Tibial nerve (tissue), 4 donors: Measurements from ENCODE around the gene NCAM2. TPM values are rescaled to one million over a fixed set of nuclear protein-coding genes. Genes with fewer than 3 reads are reported as not detected.

Experiments used
- DNase-seq, 2 donors: peaks; one replicate each; pipeline ENCODE4 v3.0.0-alpha.2; 2019; ENCODE audit warnings: low spot score in 2 of 2
- H3K27ac ChIP-seq, 4 donors: fragments of 200-600 bp; sonication (generic) in 3 of 4; one replicate each; pipeline ENCODE4 v1.5.1; 2017 to 2019; ENCODE audit warnings: mild to moderate bottlenecking in 1 of 4
- H3K27me3 ChIP-seq, 2 donors: fragments of 200-600 bp; sonication (generic) in 1 of 2; one replicate each; pipeline versions ENCODE4 v1.5.1 to v1.6.0; 2017 to 2019
- H3K36me3 ChIP-seq, 3 donors: fragments of 200-600 bp; sonication (generic); one replicate each; pipeline ENCODE4 v1.5.1; 2018 to 2019
- H3K4me1 ChIP-seq, 4 donors: fragments of 200-600 bp; sonication (generic) in 3 of 4; one replicate each; pipeline ENCODE4 v1.5.1; 2017 to 2019
- H3K4me3 ChIP-seq, 4 donors: fragments of 200-600 bp; sonication (generic) in 3 of 4; one replicate each; pipeline ENCODE4 v1.5.1; 2017 to 2019; ENCODE audit warnings: mild to moderate bottlenecking in 1 of 4, moderate library complexity in 1 of 4
- H3K9me3 ChIP-seq, 4 donors: fragments of 200-600 bp; sonication (generic) in 3 of 4; one replicate each; pipeline ENCODE4 v1.5.1; 2017 to 2019
- CTCF ChIP-seq, 5 experiments: fragments of 200-600 bp in 3 of 5; fragments of 450-650 bp in 2 of 5; sonication (generic) in 3 of 5; IDR thresholded peaks; one replicate each; pipeline ENCODE4 v1.5.1; 2016 to 2019; ENCODE audit warnings: antibody characterized with exemption in 5 of 5, mild to moderate bottlenecking in 3 of 5, moderate library complexity in 2 of 5
- EP300 ChIP-seq, 2 donors: sonication (generic); formaldehyde crosslinking; IDR thresholded peaks; one replicate each; pipeline ENCODE4 v1.6.1; 2017; ENCODE audit warnings: antibody characterized with exemption in 2 of 2, mild to moderate bottlenecking in 1 of 2
- POLR2A ChIP-seq, 2 donors: fragments of 450-650 bp; IDR thresholded peaks; one replicate each; pipeline ENCODE4 v1.6.1; 2017; ENCODE audit warnings: antibody characterized with exemption in 2 of 2, mild to moderate bottlenecking in 2 of 2, moderate library complexity in 2 of 2
- WGBS, 2 donors: methylation state at CpG; one replicate each; pipeline ENCODE4 v1.1.5; 2018; 5-methylcytosine and 5-hydroxymethylcytosine counted together
- total RNA-seq, 4 donors: library from RNA; depleted of rRNA; stranded (reverse); fragments of >200 nt; gene quantifications; one replicate each; pipeline ENCODE4 v1.1.0, GENCODE V29; 2016

The NCAM2 gene
- total RNA-seq, 4 donors from 2014 or later = 15.1 to 29.7 (median 23.9) TPM

- no peaks in the 10 kb centered on the region for H3K4me1 ChIP-seq
- H3K9me3 ChIP-seq = no peaks in the 10 kb centered on the region
- no peaks in the 10 kb centered on the region for H3K36me3 ChIP-seq
- no peak overlapping the region for H3K4me3 ChIP-seq
- H3K27ac ChIP-seq = no peak overlapping the region
- WGBS, 2 donors = 58 to 72% methylated on average over 3 of the region's 3 CpGs
- TF ChIP-seq POLR2A (IDR thresholded peaks at IDR 0.05) (no peak), CTCF (IDR thresholded peaks at IDR 0.05) (no peak), EP300 (IDR thresholded peaks at IDR 0.05) (no peak)
- DNase-seq = no peak
- no peaks in the 10 kb centered on the region for H3K27me3 ChIP-seq
These were observed 384.9 kb downstream of the NCAM2 start for GRCh38 chr21:21383126-21383525.

- WGBS, 2 donors = 91 to 93% methylated on average over 3 of the region's 3 CpGs
- Histone ChIP-seq H3K4me3 (no peak overlapping the region), H3K27me3 (no peaks in the 10 kb centered on the region), H3K27ac (no peak overlapping the region), H3K9me3 (no peaks in the 10 kb centered on the region), H3K36me3 (no peaks in the 10 kb centered on the region), H3K4me1 (no peaks in the 10 kb centered on the region)
- DNase-seq = no peak
- TF ChIP-seq CTCF (IDR thresholded peaks at IDR 0.05) (no peak), POLR2A (IDR thresholded peaks at IDR 0.05) (no peak)
These were observed 386.8 kb downstream of the NCAM2 start for GRCh38 chr21:21384977-21385376.

- H3K4me1 ChIP-seq = no peaks in the 10 kb centered on the region
- no peak overlapping the region for H3K4me3 ChIP-seq
- H3K36me3 ChIP-seq = no peaks in the 10 kb centered on the region
- no peak overlapping the region for H3K27ac ChIP-seq
- TF ChIP-seq EP300 (IDR thresholded peaks at IDR 0.05) = no peak
- TF ChIP-seq POLR2A (IDR thresholded peaks at IDR 0.05) = no peak
- TF ChIP-seq CTCF (IDR thresholded peaks at IDR 0.05) = no peak
- no peak for DNase-seq
- WGBS, 2 donors = 38 to 45% methylated on average over 3 of the region's 3 CpGs
- H3K9me3 ChIP-seq = no peaks in the 10 kb centered on the region
- no peaks in the 10 kb centered on the region for H3K27me3 ChIP-seq
These were observed 387.2 kb downstream of the NCAM2 start for GRCh38 chr21:21385404-21385803.

GRCh38 chr21:21387916-21388315, 389.7 kb downstream of the NCAM2 start:
- no peak for TF ChIP-seq POLR2A (IDR thresholded peaks at IDR 0.05)
- TF ChIP-seq EP300 (IDR thresholded peaks at IDR 0.05) = no peak
- no peak for TF ChIP-seq CTCF (IDR thresholded peaks at IDR 0.05)
- no peaks in the 10 kb centered on the region for H3K4me1 ChIP-seq
- no peak overlapping the region for H3K27ac ChIP-seq
- H3K36me3 ChIP-seq = no peaks in the 10 kb centered on the region
- no peaks in the 10 kb centered on the region for H3K9me3 ChIP-seq
- DNase-seq = no peak
- no peak overlapping the region for H3K4me3 ChIP-seq
- 48 to 50% methylated on average over 3 of the region's 3 CpGs for WGBS, 2 donors
- no peaks in the 10 kb centered on the region for H3K27me3 ChIP-seq

- DNase-seq = no peak
- H3K27ac ChIP-seq = no peak overlapping the region
- no peaks in the 10 kb centered on the region for H3K4me1 ChIP-seq
- H3K36me3 ChIP-seq = no peaks in the 10 kb centered on the region
- H3K9me3 ChIP-seq = peaks cover 0 to 11% (median 0%) of the 10 kb centered on the region in 4 donors
- no peak overlapping the region for H3K4me3 ChIP-seq
- no peak for TF ChIP-seq EP300 (IDR thresholded peaks at IDR 0.05)
- no peak for TF ChIP-seq POLR2A (IDR thresholded peaks at IDR 0.05)
- no peak for TF ChIP-seq CTCF (IDR thresholded peaks at IDR 0.05)
- no peaks in the 10 kb centered on the region for H3K27me3 ChIP-seq
These were observed 395.9 kb downstream of the NCAM2 start for GRCh38 chr21:21394064-21394463.
